Endometrial microvascular endothelial cells (primary cell): ENCODE data around the gene DNAJC9. TPM values are rescaled to one million over a fixed set of nuclear protein-coding genes. Genes with fewer than 3 reads are reported as not detected.
"Not testable (repeated sequence)": the region's sequence is repeated elsewhere in the genome, so short reads cannot be mapped to it uniquely, and the experiment has no call there.

ENCODE experiments used
- in situ Hi-C: cut with HindIII; loops from 2 replicates; pipeline ENCODE4 v1.10.0; 2017; ENCODE audit warnings: low sequenced_read_pairs, low pct_unique_long_range_greater_than_20kb; ENCODE audit errors: inconsistent ontology term
- total RNA-seq: library from RNA; depleted of rRNA; stranded (reverse); fragments of >200 nt; gene quantifications from one replicate; pipeline ENCODE4 v1.2.3, GENCODE V29; 2015; ENCODE audit errors: inconsistent ontology term

DNAJC9 gene, protein sequence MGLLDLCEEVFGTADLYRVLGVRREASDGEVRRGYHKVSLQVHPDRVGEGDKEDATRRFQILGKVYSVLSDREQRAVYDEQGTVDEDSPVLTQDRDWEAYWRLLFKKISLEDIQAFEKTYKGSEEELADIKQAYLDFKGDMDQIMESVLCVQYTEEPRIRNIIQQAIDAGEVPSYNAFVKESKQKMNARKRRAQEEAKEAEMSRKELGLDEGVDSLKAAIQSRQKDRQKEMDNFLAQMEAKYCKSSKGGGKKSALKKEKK
- 63.9 TPM for total RNA-seq

DNA sequence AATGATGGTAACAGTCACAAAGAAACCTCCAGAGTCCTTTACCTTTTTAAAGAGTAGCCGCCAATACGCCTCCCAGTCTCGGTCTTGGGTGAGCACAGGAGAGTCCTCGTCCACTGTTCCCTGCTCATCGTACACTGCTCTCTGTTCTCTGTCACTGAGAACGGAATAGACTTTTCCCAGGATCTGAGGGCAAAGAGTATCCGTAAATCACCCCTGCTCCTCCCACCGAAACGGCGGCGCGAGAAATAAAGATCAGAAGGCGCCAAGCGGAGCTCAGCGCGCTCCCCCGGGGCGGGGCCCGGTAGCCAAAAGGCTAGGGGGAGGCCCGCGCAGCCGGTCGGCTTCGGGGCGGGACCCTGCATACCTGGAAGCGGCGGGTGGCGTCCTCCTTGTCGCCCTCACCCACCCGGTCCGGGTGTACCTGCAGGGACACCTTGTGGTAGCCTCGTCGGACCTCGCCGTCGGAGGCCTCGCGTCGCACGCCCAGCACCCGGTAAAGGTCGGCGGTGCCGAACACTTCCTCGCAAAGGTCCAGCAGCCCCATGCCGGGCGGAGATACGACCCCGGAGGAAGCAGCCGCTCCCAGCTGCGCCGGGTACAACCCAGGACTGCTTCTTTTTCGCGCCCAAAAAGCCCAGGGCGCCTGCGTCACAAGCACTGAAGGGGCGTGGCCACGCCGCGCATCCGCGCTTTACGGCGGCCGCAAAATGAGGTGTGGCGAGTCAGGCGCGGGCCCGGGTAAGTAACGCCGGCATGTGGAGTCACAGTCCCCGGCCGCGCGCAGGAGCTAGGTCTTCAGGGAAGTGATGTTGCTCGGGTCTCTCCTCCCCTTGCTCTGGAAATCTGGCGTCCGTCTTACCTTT, at the start of gene DNAJC9:
DNAJC9 (minus strand) TSS at position 610 of the 863 bp plus-strand sequence; CDS start at position 544, 66 bp downstream.
- in situ Hi-C loops, result no loop called here

GRCh38 chr10:73293461-73293860, 46.4 kb upstream of the DNAJC9 start:
- in situ Hi-C loops, result no loop called here

- in situ Hi-C loops, result no loop called here
Observed at GRCh38 chr10:73289958-73290357, 42.9 kb upstream of the DNAJC9 start.

GRCh38 chr10:73287441-73287840, 40.4 kb upstream of the DNAJC9 start:
- in situ Hi-C loops, result no loop called here

DNA sequence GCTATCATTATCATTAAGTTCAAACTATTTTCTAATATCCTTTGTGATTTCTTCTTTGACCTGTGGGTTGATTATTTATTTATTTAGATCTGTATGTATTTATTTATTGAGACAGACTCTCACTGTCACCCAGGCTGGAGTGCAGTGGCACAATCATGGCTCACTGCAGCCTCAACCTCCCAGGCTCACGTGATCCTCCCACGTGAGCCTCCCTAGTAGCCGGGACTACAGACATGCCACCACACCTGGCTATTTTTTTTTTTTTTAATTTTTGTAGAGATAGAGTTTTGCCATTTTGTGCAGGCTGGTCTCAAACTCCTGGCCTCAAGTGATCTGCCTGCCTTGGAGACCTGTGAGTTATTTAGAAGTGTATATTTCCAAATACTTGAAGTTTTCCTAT, 34.0 kb upstream of the DNAJC9 start:
- in situ Hi-C loops, result no loop called here

DNA sequence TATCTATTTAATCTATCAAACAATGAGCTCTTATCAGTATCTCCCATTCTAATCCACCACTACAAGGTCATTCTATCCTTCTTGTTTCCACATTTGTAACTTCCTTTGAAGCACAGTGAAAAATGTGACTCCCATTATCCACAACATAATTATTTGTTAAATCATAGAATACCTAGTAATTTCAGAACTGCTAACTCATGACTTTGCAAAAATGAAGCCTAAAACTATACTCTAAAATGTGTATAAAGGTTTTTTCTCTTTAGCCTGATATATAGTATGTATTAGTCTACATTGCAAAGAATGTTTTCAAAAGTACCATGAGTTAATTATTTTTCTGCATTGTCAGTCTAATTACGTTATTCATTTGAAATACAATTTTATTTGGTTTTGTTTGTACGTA, 17.4 kb upstream of the DNAJC9 start:
- in situ Hi-C loops, result no loop called here

- in situ Hi-C loops, result no loop called here
Observed at GRCh38 chr10:73263693-73264347, 16.8 kb upstream of the DNAJC9 start.

GRCh38 chr10:73262880-73263555, 16.0 kb upstream of the DNAJC9 start:
- in situ Hi-C loops, result no loop called here

- in situ Hi-C loops, result no loop called here
Observed at GRCh38 chr10:73262105-73262730, 15.2 kb upstream of the DNAJC9 start.

GRCh38 chr10:73261362-73261995, 14.4 kb upstream of the DNAJC9 start:
- in situ Hi-C loops, result no loop called here

DNA sequence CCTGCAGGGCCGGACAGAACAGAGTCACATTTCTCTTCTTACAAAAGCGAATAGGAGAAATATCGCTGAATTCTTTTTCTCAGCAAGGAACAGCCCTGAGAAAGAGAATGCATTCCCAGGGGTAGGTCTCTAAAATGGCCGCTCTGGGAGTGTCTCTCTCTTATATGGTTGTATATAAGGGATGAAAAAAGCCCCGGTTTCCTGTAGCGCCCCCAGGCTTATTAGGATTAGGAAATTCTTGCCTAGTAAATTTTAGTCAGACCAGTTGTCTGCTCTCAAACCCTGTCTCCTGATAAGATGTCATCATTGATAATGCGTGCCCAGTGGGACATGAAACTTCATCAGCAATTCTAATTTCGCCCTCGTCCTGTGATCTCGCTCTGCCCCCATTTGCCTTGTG, 11.6 kb upstream of the DNAJC9 start:
- in situ Hi-C loops, result not testable (repeated sequence)

GRCh38 chr10:73253225-73253555, 6.1 kb upstream of the DNAJC9 start:
- in situ Hi-C loops, result no loop called here

DNA sequence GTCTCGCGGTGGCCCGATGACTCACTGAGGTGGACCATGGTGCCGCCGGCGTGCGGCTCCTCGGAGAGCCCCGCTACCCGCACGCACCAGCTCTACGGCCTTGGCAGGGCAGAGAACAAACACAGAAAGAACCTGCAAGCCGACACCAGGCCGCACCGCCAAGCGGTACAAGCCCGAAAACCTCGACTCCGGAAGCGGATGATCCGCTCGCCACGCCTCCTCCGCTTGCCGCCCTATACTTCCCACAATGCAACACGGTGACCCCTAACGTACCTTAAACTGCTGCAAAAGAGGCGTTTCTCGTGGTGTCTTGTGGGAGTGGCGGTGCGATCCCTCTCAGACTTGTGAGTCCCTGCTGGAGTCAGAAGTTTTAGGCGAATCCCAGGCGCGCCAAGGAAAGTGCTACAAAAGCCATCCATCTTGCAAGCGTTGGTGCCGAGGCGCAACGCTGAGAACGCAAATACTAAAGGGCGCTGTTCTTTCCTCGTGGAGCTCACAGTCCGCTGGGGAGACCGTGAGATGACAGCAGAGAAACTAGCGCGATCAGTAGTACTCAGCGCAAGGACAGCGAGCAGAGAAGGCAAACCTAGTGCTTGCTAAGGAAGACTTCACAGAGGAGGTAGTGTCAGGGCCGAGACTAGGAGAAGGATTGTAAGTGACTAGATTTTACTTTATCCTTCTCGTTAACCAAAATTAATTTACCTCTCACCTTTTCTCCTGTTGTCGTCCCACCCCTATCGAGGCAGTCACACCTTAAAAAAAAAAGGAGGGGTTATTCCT, 5.6 kb upstream of the DNAJC9 start, which contains the start of gene MRPS16:
MRPS16 (minus strand) TSS at position 200 of the 780 bp plus-strand sequence; CDS start at position 38, 162 bp downstream.
- in situ Hi-C loops, result no loop called here

GRCh38 chr10:73251683-73252444, 4.8 kb upstream of the DNAJC9 start:
- in situ Hi-C loops, result no loop called here

GRCh38 chr10:73248259-73248724, 1.2 kb upstream of the DNAJC9 start:
- in situ Hi-C loops, result no loop called here

- in situ Hi-C loops, result no loop called here
Observed at GRCh38 chr10:73247509-73248258, 629 bp upstream of the DNAJC9 start.
